Hepatocyte (in vitro differentiated cells): ENCODE results near the gene TMEM121B. TPM values are rescaled to one million over a fixed set of nuclear protein-coding genes. Genes with fewer than 3 reads are reported as not detected.

ENCODE experiments used
- DNase-seq: peaks from one replicate; pipeline ENCODE4 v3.0.0-alpha.2; 2016; ENCODE audit warnings: low spot score
- H2AFZ ChIP-seq: fragments of 200-600 bp; sonication (generic); 2 replicates; pipeline ENCODE4 v1.6.0; 2016; ENCODE audit warnings: antibody characterized with exemption, mild to moderate bottlenecking
- H3K27ac ChIP-seq: fragments of 200-600 bp; sonication (generic); 2 replicates; pipeline ENCODE4 v1.5.1; 2016; ENCODE audit warnings: mild to moderate bottlenecking
- H3K27me3 ChIP-seq: fragments of 200-600 bp; sonication (generic); 2 replicates; pipeline ENCODE4 v1.6.1; 2016
- H3K36me3 ChIP-seq: fragments of 200-600 bp; sonication (generic); replicated peaks from 2 replicates; pipeline ENCODE4 v1.5.1; 2016; ENCODE audit warnings: low read depth; ENCODE audit not compliant: insufficient read depth
- H3K4me1 ChIP-seq: fragments of 200-600 bp; sonication (generic); 2 replicates; pipeline ENCODE4 v1.5.1; 2016; ENCODE audit warnings: mild to moderate bottlenecking, moderate library complexity; ENCODE audit not compliant: insufficient read depth
- H3K4me2 ChIP-seq: fragments of 200-600 bp; sonication (generic); 2 replicates; pipeline ENCODE4 v1.6.0; 2016
- H3K4me3 ChIP-seq: fragments of 200-600 bp; sonication (generic); 2 replicates; pipeline ENCODE4 v1.5.1; 2016; ENCODE audit warnings: mild to moderate bottlenecking
- H3K79me2 ChIP-seq: fragments of 200-600 bp; sonication (generic); 2 replicates; pipeline ENCODE4 v1.6.0; 2017; ENCODE audit warnings: mild to moderate bottlenecking
- H3K9me2 ChIP-seq: fragments of 200-600 bp; sonication (generic); replicated peaks from 2 replicates; pipeline ENCODE4 v1.6.0; 2017; ENCODE audit warnings: mild to moderate bottlenecking; ENCODE audit not compliant: insufficient read depth
- H3K9me3 ChIP-seq: fragments of 200-600 bp; sonication (generic); 2 replicates; pipeline ENCODE4 v1.5.1; 2016; ENCODE audit warnings: low read depth, mild to moderate bottlenecking
- H4K20me1 ChIP-seq: fragments of 200-600 bp; sonication (generic); 2 replicates; pipeline ENCODE4 v1.6.0; 2016; ENCODE audit warnings: mild to moderate bottlenecking; ENCODE audit not compliant: insufficient read depth, poor library complexity, severe bottlenecking
- CTCF ChIP-seq: fragments of 200-600 bp; sonication (generic); IDR thresholded peaks from 2 replicates; pipeline ENCODE4 v1.5.1; 2016; ENCODE audit warnings: antibody characterized with exemption, mild to moderate bottlenecking; ENCODE audit not compliant: poor library complexity
- EZH2 ChIP-seq: fragments of 200-600 bp; sonication (generic); IDR thresholded peaks from 2 replicates; pipeline ENCODE4 v1.6.1; 2016; ENCODE audit warnings: antibody characterized with exemption, mild to moderate bottlenecking, borderline replicate concordance
- EZH2phosphoT487 ChIP-seq: fragments of 200-600 bp; sonication (generic); IDR thresholded peaks from one replicate; pipeline ENCODE4 v1.6.1; 2018; ENCODE audit warnings: antibody characterized with exemption, mild to moderate bottlenecking, low read depth, moderate library complexity; ENCODE audit not compliant: unreplicated experiment, severe bottlenecking
- WGBS: methylation state at CpG from one replicate; pipeline ENCODE4 v1.1.6; 2016; ENCODE audit warnings: low lambda C conversion rate; ENCODE audit errors: missing lambda C conversion rate; 5-methylcytosine and 5-hydroxymethylcytosine counted together
- polyA plus RNA-seq: library from polyadenylated mRNA; unstranded; fragments of >200 nt; fragmentation: Nextera tagmentation; extraction: Ambion mirVana; gene quantifications from 2 replicates; pipeline ENCODE4 v1.2.1, GENCODE V29; 2016
- total RNA-seq: library from RNA; depleted of rRNA; stranded (reverse); fragments of >200 nt; gene quantifications from 2 replicates; pipeline ENCODE4 v1.2.3, GENCODE V29; 2014

TMEM121B gene
- total and polyA plus RNA-seq, 2 experiments from 2014 or later = 0.30 to 0.50 TPM

- Histone ChIP-seq H3K9me3 (no peaks in the 10 kb centered on the region), H4K20me1 (peaks cover 10% of the 10 kb centered on the region), H3K4me1 (no peaks in the 10 kb centered on the region), H3K79me2 (peaks cover 29% of the 10 kb centered on the region), H3K27ac (no peak overlapping the region), H3K4me2 (no peak overlapping the region), H3K27me3 (no peaks in the 10 kb centered on the region), H3K9me2 (no peaks in the 10 kb centered on the region), H3K4me3 (no peak overlapping the region), H3K36me3 (no peaks in the 10 kb centered on the region), H2AFZ (no peak overlapping the region)
- no peak for DNase-seq
- no peak for TF ChIP-seq EZH2
- TF ChIP-seq CTCF = no peak
- TF ChIP-seq EZH2phosphoT487 = no peak
- WGBS = 68% methylated on average over 3 of the region's 3 CpGs
These were observed 28.1 kb downstream of the TMEM121B start for GRCh38 chr22:17093081-17093480.

GRCh38 chr22:17091851-17092250, 29.3 kb downstream of the TMEM121B start:
- TF ChIP-seq CTCF (no peak), EZH2 (no peak), EZH2phosphoT487 (no peak)
- Histone ChIP-seq H3K4me3 (no peak overlapping the region), H3K9me2 (no peaks in the 10 kb centered on the region), H2AFZ (no peak overlapping the region), H3K4me1 (no peaks in the 10 kb centered on the region), H4K20me1 (peaks cover 15% of the 10 kb centered on the region), H3K9me3 (no peaks in the 10 kb centered on the region), H3K27ac (no peak overlapping the region), H3K27me3 (no peaks in the 10 kb centered on the region), H3K4me2 (no peak overlapping the region), H3K36me3 (no peaks in the 10 kb centered on the region), H3K79me2 (peaks cover 32% of the 10 kb centered on the region)
- no peak for DNase-seq
- 62% methylated on average over 4 of the region's 4 CpGs for WGBS

GRCh38 chr22:17090550-17090949, 30.6 kb downstream of the TMEM121B start:
- no peaks in the 10 kb centered on the region for H3K9me2 ChIP-seq
- H3K27ac ChIP-seq = no peak overlapping the region
- no peak overlapping the region for H3K4me3 ChIP-seq
- TF ChIP-seq EZH2 = no peak
- no peak for TF ChIP-seq EZH2phosphoT487
- TF ChIP-seq CTCF = no peak
- no peak overlapping the region for H2AFZ ChIP-seq
- no peaks in the 10 kb centered on the region for H3K27me3 ChIP-seq
- peaks cover 33% of the 10 kb centered on the region for H3K79me2 ChIP-seq
- H3K9me3 ChIP-seq = no peaks in the 10 kb centered on the region
- H4K20me1 ChIP-seq = peaks cover 20% of the 10 kb centered on the region
- peaks cover 6% of the 10 kb centered on the region for H3K4me1 ChIP-seq
- no peaks in the 10 kb centered on the region for H3K36me3 ChIP-seq
- DNase-seq = no peak
- no peak overlapping the region for H3K4me2 ChIP-seq

- H3K4me1 ChIP-seq = peaks cover 9% of the 10 kb centered on the region
- no peak overlapping the region for H3K4me3 ChIP-seq
- TF ChIP-seq EZH2 (no peak), EZH2phosphoT487 (no peak), CTCF (no peak)
- no peaks in the 10 kb centered on the region for H3K9me2 ChIP-seq
- peaks cover 15% of the 10 kb centered on the region for H4K20me1 ChIP-seq
- no peak for DNase-seq
- no peaks in the 10 kb centered on the region for H3K36me3 ChIP-seq
- WGBS = 83% methylated on average over 12 of the region's 12 CpGs
- H3K27me3 ChIP-seq = no peaks in the 10 kb centered on the region
- no peak overlapping the region for H3K4me2 ChIP-seq
- no peaks in the 10 kb centered on the region for H3K9me3 ChIP-seq
- H3K79me2 ChIP-seq = peaks cover 21% of the 10 kb centered on the region
- no peak overlapping the region for H3K27ac ChIP-seq
- no peak overlapping the region for H2AFZ ChIP-seq
These were observed 33.5 kb downstream of the TMEM121B start for GRCh38 chr22:17087498-17088131.
